NT2/D1 (cell line): ENCODE data around the gene MALRD1.

Source experiments
- SUZ12 ChIP-seq: IDR thresholded peaks from 2 replicates; pipeline ENCODE4 v1.6.1; 2011; ENCODE audit not compliant: insufficient read length, insufficient read depth; ENCODE audit errors: extremely low read depth
- ZNF274 ChIP-seq: IDR thresholded peaks from 2 replicates; pipeline ENCODE4 v1.6.1; 2011; ENCODE audit warnings: mild to moderate bottlenecking, low read depth, low read length

DNA sequence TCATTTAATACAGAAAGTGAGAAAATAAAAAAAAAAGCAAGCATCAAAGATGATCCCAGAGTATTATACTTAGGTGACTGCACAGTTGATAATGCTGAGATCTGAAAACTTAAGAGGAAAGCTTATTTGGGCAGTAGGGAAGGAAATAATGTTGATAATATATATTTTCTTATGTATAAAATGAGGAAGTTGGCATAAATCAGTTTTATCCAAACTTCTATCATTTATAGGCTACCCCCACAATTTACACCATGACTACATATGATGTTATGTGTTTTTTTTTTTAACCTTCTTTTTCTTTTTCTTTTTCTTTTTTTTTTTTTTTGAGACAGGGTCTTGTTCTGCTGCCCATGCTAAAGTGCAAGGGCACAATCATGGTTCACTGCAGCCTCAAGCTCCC is 659.4 kb downstream of the MALRD1 start:
- TF ChIP-seq ZNF274 = no peak
- TF ChIP-seq SUZ12 = no peak
